Stimulated activated CD4-positive, alpha-beta T cell treated with anti-CD3 and anti-CD28 coated beads, Interleukin-4, amount 100 ng/mL, for 4 hours (primary cell): Measurements from ENCODE around the gene ATP7A.
A peak's percentile ranks its signal among the peaks of the same experiment; 100 is the strongest.
"Not testable (repeated sequence)": the region's sequence is repeated elsewhere in the genome, so short reads cannot be mapped to it uniquely, and the experiment has no call there.

Experiments
- DNase-seq, 2 experiments: peaks; one replicate each; pipeline ENCODE4 v3.0.0-alpha.2; 2020

ATP7A gene

DNA sequence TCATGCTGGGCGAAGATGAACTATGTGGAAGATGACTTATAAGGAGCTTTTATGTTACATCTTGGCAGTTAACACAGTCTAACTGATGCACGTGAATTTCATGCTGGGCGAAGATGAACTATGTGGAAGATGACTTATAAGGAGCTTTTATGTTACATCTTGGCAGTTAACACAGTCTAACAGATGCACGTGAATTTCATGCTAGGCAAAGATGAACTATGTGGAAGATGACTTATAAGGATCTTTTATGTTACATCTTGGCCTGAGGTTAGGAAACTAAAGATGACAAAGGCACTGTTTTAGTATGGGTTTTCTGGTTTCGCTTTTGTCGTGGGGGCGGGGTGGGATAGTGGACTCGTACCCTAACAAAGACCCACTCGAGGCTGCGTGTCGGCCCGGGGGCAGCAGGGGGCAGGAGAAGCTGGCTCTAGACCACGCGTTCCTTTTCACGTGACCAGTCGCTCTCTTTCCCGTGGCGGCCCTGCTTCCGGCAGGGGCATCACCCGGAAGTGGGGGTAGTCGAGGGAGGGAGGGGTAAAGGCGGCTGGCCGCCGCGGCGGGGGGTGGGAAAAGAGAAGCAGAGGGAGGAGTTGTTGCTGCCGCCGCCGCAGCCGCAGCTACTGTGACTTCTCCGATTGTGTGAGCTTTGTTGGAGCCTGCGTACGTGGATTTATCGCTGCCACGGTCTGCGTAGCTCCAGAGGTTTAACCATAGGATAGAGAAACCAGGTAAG is at the start of gene ATP7A:
TSS of gene ATP7A (plus strand) at position 586 of the 733 bp plus-strand sequence. CDS start 60,949 bp downstream, outside the sequence.
- peak; percentile 81 to 93 for DNase-seq

DNA sequence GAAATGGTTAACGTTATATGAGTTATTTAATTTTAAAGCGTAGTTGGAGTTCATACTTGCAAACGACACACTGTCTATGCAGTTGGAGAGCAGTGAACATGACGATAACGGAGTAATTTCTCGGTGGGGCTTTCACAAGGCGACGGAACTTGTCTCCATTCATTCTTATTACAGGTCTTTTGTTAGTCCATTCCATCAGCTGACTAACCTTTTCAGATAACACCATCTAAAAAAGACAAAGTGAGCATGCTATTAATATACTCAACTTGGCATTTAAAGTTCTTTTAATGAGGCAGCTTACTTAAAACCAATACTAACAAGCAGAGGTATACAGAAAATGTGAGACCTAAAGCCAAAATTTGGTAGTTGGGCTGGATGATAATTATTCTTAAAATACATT is 35.1 kb upstream of the ATP7A start:
- no peak for DNase-seq

- not testable (repeated sequence) for DNase-seq
Observed at GRCh38 chrX:77881418-77881817, 29.1 kb upstream of the ATP7A start.

DNA sequence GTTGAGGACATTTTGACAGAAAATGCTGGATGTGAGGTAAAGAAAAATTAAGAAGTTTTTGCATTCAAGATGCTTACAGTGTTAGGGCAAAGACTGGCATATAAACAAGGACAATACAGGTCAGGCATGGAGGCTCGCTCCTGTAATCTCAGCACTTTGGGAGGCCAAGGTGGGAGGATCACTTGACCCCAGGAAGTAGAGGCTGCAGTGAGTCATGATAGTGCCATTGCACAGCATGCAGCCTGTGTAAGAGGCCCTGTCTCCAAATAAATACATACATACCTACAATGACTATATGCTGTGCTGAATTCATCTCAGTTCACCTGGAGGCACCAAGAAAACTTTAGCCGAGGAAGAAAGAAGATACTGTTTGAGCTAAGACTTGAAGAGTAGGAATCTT is 17.6 kb upstream of the ATP7A start:
- DNase-seq: no peak

GRCh38 chrX:77893713-77894112 is 16.8 kb upstream of the ATP7A start:
- no peak for DNase-seq

GRCh38 chrX:77894921-77895886 is 15.3 kb upstream of the ATP7A start, which contains the start of gene MAGT1:
Gene MAGT1, minus strand, starts transcription at chrX:77895435. Its CDS starts 25 bp downstream, at chrX:77895410.
- DNase-seq: peak; percentile 73 to 94

DNA sequence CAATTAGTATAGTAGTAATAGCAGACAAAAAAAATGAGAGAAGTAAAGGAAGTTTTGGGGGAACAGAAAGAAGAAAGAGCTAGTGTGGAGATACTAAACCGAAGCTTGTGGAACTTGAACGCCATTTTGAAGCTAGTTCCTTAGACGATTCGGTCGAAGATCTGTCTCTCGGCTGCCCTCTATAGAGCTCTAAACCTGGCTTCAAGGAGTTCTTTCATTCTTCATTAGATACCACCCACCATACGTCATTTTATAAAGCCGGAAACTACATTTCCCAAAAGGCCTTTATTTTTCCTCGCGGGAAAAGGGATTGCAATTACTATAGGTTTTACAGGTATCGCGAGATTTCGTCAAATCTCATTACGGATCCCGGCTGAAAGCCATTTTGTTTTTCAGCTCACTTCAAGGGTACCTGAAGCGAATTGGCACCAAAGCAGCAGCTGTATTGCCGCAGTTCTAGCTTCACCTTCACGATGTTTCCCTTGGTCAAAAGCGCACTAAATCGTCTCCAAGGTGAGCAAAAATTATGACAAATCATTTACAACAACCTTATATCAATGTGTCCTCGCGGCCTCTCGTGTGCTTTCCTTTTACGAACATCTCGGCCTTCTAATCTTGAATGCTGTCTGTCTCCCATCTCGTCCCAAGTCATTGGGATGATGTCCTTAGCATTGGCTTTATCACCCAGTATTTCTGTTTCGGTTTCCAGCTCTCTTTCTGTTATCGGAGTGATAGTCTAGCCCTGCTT is 11.2 kb upstream of the ATP7A start, which contains the start of gene COX7B:
TSS of gene COX7B (plus strand) at position 388 of the 748 bp plus-strand sequence. CDS start at position 474, 86 bp downstream.
- peak; percentile 20 to 59 for DNase-seq

GRCh38 chrX:77900688-77901087 is 9.8 kb upstream of the ATP7A start:
- DNase-seq: no peak

DNA sequence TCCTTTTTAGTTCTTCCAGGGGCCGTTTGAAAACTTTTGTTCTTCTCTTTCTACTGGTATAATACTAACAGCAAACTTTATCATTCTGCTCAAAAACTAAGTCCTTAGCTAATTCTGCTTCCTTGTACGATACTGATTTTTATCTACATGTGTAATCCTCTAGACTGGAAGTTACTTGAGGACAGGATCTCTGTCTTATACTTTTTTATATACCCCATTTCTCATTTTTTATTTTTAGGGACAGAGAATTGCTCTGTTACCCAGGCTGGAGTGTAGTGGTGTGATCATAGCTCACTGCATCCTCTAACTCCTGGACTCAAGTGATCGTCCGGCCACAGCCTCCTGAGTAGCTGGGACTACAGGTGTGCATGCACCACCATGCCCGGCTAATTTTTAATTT is 9.0 kb upstream of the ATP7A start:
- no peak for DNase-seq

DNA sequence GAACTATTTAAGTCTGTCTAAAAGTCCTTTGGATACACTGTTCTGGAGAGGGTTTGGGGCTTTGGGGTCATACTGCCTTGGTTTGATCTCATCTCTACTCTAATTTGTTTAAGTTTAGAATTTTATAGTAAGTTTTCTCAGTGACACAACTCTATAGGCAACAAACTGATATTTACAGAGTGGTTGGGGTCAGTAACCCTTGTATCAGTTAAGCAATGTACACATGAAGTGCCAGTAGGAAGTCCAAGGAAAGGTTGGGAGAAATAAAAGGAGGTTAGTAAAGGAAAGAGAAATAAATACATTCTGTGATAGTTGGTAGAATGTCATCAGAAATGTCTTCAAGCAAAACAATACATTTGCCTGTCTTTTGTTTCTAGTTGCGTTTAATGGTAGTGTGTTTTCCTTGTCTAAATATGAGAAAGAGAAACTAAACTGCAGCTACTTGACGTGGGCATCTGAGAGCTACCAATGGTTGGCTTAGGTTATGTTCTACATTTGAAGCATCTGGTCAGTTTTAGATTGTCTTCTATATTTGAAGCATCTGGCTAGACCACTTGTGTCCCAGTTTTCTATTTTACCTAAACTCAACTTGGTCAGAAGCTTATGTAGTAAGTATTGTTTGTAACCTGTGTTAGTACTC is 6.9 kb downstream of the ATP7A start:
- no peak for DNase-seq

DNA sequence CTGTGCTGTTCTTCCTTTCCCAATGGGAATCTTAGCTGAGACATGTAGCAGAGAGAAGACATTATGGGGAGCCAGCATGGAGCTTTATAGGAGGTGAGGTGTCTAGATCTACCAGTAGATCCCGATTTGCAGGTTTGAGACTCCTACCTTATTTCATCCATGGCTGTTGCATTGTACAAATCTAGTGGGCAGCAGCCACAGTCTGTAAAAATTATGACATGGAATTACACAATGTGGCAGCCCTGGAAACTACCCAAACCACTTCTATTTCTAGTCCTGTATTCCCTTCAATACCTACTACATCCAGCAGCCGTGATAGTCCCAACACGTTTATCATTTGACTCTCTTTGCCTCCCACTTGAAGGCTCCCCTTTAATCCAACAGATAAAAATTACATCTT is 8.1 kb downstream of the ATP7A start:
- no peak for DNase-seq

DNA sequence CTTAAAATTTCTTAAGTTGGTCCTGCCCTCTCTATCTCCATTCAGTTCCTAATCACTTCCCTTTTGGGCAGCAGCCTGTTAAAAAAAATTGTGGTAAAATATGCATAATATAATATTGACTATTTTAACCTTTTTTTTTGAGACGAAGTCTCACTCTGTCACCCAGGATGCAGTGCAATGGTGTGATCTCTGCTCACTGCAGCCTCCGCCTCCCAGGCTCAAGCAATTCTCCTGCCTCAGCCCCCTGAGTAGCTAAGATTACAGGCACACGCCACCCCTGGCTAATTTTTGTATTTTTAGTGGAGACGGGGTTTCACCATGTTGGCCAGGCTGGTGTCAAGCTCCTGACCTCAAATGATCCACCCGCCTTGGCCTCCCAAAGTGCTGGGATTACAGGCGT is 8.9 kb downstream of the ATP7A start:
- DNase-seq: not testable (repeated sequence)

GRCh38 chrX:77922787-77923186 is 12.3 kb downstream of the ATP7A start:
- DNase-seq: no peak

- DNase-seq: no peak
Observed at GRCh38 chrX:77924320-77924859, 13.9 kb downstream of the ATP7A start.

GRCh38 chrX:77925764-77926163 is 15.3 kb downstream of the ATP7A start:
- no peak for DNase-seq

DNA sequence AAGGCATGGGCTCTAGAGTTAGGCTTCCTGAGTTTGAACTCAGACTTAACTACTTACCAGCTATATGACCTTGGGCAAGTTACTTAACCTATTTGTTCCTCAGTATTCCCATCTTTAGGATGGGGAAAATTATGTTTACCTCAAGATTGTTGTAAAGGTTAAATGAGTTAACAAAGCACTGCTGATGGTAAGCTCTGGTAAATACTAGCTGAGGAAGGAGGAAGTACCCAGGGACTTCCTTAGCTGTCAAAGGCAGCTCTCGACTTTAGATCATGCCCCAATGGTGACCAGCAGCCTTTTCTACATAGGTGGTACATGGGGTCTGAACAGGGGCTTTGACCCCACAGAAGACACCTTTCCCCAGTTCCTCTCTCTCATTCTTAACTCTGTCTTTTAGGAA is 20.1 kb downstream of the ATP7A start:
- no peak for DNase-seq

DNA sequence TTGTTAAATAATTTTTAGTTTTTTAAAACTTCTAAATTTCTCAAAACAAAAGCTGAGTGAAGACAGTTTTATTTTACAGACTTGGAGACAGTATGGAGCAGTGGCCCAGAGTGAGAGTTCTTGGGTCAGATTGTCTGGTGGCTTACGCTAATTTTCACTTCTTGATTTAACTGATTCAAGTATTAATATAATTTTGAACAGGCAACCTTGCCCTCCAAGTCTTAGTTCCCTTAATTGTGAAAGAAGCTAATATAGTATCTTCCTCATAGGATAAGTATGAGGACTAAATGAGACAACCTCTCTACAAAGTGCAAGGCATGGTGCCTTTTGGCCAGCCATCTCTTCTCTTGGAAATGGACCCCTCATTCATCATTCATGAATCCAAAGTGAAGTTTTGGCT is 25.4 kb downstream of the ATP7A start:
- DNase-seq: no peak

DNA sequence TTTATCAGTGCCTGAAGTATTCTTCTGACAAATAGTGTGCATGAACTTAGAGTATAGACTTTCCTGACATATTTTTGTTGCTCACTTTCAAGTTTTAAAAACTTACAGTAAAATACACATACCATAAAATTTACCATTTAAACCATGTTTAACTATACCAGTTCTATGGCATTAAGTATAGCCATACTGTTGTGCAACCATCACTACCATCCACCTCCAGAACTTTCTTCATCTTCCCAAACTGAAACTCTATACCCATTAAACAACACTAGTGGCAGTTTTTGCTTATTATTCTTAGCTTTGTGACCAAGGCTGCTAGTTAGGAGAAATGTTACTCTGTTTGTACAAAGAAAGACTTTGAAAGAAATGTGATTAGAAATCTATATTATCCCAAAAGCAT is 25.8 kb downstream of the ATP7A start:
- DNase-seq: no peak

GRCh38 chrX:77937291-77937690 is 26.8 kb downstream of the ATP7A start:
- no peak for DNase-seq

GRCh38 chrX:77938083-77938680 is 27.7 kb downstream of the ATP7A start:
- no peak for DNase-seq

DNA sequence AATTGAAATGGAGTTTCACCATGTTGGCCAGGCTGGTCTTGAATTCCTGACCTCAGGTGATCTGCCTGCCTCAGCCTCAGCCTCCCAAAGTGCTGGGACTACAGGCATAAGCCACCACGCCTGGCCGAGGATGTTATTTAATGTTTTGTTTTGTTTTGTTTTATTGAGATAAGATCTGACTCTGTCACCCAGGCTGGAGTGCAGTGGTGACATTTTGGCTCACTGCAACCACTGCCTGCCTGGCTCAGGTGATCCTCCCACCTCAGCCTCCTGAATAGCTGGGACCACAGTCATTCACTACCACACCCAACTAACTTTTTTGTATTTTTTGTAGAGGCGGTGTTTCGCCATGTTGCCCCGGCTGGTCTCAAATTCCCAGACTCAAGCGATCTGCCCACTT is 34.5 kb downstream of the ATP7A start:
- DNase-seq: not testable (repeated sequence)
